Hematopoietic multipotent progenitor cell treated with erythropoietin and hydrocortisone succinate and interleukin-3 and kit ligand, for 8 days (in vitro differentiated cells): Measurements from ENCODE around the gene JAKMIP1.
"Not testable (repeated sequence)": the region's sequence is repeated elsewhere in the genome, so short reads cannot be mapped to it uniquely, and the experiment has no call there.

Experiments used
- DNase-seq: peaks from one replicate; pipeline ENCODE4 v3.0.0-alpha.2; 2015

Gene JAKMIP1

DNA sequence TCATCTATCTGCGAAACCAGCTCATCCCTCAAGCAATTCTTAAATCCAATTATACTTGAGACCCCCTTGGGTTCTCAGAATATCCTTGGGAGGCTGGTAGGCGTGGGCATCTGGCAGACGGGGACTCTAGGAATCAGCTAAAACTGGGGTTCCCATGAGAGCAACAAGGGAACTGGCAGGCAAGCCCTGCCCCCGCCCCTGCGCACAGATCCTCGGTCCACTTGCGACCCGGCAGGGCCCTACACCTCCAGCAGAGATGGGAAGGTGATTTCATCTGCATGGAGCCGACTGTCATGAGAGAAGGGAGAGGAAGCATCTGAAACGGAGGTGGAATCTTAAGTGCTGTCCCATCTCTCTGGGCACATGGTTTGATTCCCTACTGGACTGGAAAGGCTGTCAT, 172.2 kb downstream of the JAKMIP1 start:
- no peak for DNase-seq

DNA sequence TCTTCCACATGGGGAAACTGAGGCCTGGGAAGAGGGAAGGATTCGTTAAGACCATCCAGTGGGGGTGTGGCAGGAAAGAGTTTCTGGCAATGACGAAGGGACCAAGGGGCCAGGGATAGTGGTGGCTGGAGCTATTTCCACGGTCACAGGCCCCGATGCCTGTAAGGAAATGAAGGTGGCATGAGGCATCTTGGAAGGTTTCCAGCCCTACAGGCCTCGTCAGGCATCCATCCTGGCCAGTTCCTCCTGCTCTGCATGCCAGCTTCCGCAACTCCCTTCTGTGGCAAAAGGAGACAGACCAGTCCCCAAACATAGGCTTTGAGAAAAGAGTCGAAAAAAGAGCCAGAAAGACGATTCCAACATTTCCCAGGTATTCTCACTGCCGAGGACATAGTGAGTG, 173.0 kb downstream of the JAKMIP1 start:
- no peak for DNase-seq

DNA sequence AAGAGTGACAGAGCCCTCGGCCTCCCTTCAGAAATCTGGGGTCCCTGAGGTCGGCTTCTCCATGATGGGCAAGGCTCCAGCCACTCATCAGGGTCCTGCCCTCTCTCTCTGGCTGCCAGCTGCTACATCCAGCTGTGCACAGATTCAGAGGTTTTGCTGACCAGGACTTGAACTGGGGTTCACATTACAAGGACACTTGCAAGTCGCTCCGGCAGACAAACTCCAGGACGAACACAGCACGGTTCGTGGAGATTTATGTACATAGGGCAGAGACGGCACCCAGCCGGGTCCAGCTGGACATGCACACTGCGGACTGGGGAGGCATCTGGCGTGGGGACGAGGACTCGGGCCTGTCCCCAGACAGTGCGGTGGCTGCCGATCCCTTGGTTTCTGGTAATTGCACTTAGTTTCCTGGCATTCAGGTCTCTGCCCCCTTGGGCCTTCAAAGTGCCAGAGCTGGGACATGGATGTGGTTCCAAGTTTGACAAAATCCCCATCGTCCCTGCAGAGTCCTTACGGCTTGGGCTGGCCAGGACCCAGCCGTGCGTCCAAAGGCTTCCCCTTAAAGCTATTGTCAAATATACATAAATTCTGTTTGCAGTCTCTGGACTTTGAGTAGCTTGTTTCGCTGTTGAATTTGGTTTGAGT, 175.9 kb downstream of the JAKMIP1 start:
- no peak for DNase-seq

DNA sequence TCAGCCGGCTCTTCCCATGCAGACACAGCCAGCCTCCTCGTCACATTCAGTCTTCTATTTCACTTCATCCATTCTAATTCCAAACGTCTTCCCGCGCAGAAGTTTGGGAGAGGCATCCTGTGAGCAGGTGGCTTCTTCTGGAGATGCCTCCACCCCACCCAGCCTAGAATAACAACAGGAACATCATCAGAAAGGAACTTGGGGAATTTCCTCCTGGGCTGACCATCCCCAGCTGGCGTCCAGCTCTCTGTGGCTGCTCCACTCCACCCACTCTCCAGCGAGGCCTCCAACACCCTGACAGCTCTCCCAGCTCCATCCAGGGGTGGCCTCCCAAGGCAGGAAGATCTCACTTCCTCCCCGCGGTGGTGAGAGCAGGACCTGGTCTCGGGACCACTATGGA, 176.6 kb downstream of the JAKMIP1 start:
- no peak for DNase-seq

DNA sequence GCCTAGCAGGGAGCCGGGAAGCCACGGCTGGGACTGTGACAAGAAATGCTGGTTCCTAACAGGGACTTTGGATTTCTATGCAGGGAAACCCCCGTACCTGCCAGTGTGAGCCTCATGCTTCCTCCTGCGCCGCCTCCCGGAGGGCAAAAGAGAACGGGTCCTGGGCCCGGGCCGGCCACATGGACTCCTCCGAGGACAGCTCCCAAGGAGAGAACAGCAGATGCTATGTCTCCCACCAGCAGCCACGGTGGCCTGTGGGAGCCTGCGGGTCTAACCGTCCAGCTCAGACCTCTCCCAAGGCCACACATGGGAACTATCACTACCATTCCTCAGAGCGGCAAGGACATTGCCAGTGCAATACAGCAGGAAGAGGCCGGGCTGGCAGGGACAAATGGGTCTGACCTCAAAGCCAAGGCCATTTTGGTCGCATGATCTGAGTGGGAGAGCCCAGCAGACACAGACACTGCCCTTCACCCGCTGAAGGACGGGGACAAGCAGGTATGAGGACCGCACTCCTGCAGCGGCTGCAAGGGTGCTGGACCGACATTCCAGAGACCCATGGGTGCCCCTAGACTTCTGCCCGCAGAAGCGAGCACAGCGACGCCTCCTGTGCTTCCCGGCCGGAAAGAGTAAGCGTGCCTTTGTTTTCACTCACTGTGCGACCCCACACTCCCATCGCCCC, 177.6 kb downstream of the JAKMIP1 start:
- no peak for DNase-seq

DNA sequence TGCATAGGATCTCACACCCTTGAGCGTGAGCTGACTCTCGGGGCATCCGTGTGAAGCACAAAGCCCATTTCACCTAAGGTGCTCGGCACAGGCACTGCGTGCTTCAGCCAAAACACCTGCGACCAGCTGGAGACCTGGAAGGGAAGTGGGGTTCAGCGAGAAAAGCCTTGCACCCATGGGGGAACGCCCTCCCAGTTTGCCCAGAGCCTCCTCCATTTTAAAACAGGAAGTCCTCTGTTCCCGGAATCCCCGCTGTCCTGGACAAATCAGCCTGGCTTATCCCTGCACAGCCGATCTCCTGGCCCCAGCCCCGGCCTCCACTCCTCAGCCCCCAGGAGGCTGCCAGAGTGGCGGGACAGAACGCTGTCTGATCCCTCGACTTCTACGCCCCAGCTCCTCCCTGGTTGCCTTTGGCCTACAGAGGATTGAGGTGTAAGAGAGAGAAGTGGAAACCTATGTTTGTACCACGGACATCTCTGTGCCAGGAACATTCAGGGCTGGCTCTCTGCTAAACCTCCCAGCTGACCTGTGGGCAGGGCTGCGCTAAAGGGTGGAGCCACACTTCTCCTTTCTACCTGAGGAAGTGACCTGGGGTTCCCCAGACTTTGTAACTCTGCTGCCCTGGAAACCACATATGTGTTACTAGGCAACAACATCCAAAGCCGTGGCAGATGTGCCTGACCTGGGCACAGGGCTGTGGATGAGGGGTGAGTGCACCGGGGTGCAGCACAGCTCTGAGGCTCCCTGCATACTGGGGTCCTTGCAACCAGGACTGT, 178.3 kb downstream of the JAKMIP1 start:
- DNase-seq, result no peak

DNA sequence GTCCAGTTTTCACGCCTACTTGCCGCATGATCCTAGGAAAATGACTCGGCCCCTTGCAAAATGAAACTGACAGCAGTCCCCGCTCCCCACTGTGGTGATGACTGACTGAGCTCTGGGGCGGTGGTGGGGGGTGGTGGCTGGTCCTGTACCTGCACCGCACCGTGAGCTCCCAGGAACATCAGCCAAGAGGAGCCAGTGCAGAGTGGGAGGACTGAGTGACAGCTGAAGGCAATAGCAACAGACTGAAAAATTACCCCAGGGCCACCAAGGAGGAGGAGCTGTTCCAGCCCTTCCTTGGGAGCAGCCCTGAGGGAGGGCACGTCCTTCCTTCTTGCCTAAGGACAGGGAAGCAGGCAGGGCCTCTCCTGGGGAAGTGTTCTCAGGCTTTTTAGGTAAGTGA, 179.7 kb downstream of the JAKMIP1 start:
- no peak for DNase-seq

DNA sequence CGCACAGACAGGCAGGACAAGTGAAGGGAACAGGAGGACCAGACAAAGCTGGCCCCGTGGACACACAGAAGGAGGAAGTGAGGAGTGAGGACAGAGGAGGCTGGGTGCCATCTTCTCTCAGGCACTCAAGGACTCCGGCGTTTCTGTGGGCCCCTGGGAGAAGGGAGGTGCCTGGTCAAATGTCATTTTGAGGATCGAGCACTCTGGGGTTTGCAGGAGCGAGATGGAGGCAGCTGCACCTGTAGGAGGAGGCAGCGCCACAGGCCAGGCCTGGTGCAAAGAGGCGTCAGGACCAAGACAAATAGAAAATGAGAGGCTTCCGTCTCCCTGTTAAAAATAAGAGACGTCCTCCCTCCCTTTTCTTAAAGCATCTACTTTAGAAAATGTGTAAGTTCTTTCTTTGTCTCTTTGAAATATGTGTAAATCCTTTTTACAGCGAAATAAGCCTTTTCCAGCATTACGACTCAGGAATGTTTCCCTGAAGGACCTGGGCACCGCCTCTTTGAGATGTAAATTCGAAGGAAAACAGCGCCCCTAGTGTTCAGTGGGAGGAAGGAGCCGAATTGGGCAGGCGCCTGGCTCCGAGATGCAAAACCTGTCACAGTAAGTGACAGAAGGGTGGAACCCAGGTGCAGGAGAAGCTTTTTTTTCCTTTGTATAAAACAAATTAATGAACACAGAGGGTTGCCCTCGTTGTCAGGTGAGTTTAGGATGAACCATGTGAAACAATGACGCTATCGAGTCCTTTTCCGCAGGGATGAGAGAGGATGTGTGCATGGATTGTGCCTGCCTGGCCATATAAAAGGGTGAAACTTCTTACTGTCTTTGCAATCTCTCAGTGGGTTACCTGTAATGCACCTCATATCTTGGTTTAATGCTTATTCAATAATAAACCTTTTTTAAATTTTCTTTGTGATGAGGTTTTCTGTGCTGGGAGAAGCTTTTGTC, 180.8 kb downstream of the JAKMIP1 start:
- DNase-seq, result peak; percentile 43

DNA sequence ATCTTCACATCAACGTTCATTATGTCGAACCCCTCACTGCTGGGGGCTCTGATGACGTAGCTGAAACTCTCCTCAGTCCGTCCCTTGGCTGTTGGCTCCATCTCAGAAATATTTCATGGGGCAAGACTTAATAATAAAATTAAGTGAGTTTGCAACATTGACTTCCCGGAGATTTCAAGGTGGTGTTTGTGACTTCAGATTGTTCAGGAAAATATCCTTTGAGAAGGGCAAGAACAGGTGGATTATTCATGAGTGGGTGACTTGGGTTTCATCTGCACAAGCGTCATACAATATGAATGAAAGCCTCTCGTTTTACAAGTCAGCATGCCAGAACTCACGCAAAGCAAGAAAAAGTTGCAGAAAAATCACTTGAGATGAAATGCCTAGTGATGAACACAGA, 182.0 kb downstream of the JAKMIP1 start, which contains the start of gene C4orf50:
Gene C4orf50 (minus strand): TSS at position 101 of the 400 bp plus-strand sequence.
- no peak for DNase-seq

DNA sequence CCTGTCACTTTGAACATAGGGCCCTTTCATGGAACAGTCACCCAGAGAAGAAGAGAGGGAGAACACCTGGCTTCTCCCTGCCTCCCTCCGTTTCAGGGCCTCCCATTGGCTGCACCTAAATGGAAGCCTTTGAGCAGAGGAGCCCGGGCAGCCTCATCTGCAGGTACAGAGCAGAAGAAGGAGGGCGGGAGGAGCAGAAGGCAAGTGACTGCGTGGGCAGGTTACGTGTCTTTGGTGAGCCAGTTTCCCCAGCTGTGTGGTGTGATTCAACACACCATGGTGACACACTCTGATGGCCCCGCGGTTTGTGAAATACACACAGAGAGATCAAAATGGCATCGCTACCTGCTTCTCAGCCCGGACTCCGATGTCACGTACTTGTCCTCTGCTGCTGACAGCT, 182.5 kb downstream of the JAKMIP1 start:
- DNase-seq, result no peak

DNA sequence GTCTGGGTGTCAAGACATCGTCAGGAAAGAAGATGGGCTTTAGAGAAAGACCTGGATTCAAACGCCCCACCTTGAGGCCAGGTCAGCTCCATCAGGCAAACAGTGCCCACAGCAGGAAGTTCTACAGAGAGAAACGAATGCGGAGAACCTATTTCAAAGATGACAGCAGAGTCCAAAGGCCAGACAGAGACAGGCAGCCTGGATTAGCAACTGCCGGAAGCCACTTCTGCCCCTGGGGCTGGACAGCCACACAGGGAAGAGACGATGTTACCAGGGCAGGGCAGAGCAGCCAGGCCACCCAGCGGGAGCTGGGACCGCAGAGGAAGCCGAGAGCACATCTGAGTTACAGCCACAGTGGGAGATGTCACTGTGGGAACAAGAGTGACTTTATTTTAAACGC, 183.3 kb downstream of the JAKMIP1 start:
- no peak for DNase-seq

DNA sequence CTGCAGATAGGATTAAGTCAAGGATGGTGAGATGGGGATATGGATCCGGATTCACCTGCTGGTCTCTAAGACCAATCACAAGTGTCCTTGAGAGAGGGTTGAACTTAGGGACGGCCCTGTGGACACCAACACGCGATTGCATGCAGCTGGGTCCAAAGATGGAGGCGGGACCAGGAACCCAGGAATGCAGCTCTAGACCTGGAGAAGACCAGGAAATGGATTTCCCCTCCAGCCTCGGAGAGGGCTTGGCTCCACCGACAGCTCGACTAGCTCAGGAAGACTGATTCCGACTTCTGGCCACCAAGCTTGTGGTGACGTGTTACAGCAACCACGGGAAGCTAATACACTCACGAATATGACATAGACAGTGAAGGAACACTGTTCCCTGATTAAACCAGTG, 186.8 kb downstream of the JAKMIP1 start:
- DNase-seq, result no peak

DNA sequence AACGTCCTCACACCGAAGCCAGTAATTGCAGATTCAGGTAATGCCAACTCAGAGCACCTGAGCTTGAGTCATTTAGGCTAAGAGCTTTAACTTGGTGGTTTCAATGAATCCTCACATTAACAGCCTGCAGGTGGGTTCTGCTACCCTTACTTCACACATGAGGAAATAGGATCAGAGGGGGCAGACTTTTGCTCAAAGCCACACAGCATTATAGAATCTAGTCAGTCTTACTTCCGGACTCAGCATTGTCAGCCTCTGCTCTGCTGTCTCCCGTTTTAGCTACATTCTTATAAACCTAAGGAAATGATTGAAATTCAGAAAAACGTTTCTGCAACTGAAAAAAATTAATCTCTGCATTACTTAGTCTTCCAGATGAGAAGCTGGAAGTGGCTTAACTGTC, 188.1 kb downstream of the JAKMIP1 start:
- no peak for DNase-seq

DNA sequence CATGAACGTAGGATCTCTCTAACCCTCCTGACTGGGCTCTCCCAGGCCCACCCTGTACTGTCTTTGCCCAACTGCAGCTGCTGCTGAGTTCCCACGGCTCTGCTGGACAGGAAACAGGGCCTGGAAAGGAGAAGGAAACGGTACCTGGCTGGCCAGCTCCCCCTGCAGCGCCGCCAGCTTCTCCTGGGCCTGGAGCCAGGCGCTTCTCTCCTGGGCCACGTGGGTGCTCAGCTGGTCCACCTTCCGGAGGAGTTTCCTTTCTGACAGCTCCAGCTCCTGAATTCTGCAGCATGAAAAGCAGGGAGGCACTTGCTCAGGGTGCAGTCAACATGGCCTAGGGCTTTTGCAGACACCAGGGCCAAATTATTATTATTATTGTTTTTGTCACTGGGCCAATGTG, 188.7 kb downstream of the JAKMIP1 start:
- no peak for DNase-seq

DNA sequence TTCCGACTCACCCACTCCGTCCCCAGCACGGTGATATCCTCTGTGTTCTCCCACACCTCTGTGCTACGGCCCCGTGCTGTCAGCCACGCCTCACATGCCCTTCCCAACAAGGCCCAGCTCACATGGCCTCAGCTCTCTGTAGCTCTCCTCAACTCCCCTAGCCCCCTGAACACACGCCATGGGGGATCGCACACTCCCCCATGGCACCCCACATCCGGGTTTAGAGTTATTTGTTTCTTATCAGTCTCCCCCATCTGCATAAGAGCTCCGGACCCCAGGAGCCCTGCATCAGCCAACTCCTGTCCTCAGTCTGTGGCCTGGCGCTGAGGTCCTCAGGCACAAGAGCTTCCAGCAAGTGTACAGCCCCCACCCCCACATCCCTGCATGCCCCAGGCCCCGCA, 189.1 kb downstream of the JAKMIP1 start:
- DNase-seq, result no peak

DNA sequence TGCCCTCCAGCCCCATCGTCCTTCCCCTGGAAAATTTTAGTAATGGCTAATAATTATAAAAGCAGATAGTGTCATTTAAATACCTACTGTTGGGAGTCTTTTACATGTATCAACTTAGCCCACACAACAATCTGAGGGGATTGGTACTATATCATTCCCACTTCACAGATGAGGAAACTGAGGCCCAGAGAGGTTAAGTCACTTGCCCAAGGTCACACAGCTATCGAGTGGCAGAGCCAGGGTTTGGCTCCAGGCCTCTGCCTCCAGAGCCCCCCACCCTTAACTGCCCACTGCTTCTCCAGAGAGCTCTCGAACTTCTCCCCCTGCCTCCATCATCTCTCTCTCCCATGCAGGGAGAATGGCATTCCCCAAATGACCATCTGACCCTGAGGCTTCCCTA, 189.6 kb downstream of the JAKMIP1 start:
- no peak for DNase-seq

DNA sequence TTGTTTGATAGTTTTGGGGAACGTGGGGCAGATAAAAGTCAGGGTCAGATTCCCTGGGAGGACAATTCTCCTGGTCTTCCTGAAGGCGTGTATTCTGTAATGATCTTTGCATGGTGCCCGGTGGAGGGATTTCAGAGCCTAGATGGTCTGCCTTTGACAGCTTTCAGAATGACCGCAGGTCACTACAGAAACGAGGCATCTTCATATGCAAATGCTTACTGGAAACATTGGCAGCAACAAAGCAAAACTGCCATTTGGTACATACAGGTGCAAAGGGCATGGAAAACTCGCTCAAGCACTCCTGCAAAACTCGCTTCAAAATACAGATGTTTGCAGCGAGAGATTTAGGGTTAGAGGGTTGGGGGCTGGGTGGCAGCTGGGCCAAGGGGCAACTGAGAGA, 190.9 kb downstream of the JAKMIP1 start:
- no peak for DNase-seq

DNA sequence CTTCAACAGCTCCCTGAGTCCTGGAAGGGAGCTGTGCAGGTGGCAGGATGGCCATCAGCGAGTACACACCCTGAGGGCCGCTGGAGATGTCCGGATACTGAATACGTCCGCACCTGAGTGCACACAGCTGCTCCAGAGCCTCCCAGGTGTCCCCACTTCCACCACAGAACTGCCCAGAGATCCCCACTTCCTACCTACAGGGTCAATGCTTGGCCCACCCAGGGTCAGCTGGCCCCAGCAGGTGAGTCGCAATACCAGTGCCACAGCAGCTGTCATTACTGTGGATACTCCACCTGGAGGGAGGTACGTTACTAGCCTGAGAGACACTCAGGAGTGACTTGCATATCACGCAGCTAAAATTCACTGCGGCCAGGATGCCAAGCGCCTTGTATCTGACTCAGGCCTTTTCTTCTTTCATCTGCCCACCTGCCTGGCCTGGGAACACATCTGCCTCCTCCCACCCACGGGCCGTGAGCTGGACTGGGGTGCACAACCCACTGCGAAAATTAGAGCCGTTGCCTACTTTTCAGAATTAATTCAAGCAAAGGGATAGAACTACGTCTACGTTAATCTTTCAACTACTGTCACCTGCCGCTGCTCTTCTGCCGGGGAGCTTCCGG, 191.5 kb downstream of the JAKMIP1 start:
- DNase-seq, result no peak

DNA sequence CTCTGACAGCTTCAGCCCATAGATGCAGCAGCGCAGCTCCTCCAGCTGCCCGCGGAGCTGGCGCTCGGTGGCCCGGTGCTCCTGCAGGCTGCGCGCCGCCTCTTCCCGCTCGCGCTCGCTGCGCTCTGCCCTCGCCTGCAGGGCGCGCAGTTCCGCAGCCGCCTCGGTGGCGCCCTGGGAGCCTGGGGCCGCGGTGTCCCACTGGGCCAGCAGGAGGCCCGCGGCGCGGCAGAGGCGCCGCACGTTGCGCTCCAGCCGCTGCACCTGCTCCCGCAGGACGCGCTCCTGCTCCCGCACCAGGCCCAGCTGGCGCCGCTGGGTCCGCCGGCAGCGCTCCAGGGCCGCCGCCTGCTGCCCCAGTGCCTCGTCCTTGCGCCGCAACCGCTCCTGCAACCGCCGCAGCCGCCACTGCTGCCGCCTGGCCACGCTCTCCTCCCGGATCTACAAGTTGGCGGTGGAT, 192.2 kb downstream of the JAKMIP1 start:
- no peak for DNase-seq

DNA sequence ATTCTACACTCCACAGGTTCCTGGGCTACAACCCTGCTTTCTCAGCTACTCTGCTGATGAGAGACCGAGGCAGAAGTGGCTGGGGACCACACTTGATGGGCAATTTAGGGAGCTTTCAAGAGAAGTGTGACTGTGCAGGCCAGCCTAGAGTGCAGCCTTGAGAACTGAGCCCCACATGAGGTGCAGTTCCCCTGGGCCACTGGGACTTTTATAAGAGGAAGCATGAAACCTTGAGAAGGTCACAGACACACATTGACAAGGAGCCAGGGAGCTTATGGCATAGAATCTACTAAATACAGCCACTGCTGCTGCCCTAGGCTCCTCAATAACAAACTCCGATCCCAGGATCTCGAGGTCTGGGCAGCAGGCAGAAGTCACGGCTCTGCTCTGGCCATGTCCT, 195.2 kb downstream of the JAKMIP1 start:
- DNase-seq, result no peak

DNA sequence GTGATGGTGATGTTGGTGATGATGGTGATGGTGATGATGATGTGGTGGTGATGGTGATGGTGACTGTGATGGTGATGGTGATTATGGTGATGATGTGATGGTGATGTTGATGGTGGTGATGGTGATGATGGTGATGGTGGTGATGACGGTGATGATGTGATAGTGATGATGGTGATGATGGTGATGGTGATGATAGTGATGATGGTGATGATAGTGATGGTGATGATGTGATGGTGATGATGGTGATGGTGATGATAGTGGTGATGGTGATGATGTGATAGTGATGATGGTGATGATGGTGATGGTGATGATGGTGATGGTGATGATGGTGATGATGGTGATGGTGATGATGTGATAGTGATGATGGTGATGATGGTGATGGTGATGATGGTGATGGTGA, 196.9 kb downstream of the JAKMIP1 start:
- DNase-seq, result not testable (repeated sequence)

DNA sequence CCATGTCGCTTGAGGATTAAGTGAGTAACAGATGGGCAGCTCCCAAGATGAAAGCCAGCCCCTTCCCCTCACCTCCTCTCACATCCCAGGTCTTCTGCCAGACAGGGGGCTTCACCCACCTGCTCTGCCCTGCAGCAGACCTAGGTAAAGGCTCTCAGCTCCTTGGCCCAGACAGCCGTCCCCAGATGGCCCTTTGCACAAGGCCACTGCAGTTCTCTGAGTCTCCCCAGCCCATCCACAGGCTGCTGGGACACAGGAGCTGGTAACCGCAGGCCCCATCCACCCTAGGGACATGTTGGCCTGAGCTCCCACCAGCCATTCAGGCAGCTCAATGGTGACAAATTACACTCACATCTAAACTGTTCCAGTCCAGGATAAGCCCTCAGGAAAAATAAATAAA, 197.4 kb downstream of the JAKMIP1 start:
- DNase-seq, result no peak

DNA sequence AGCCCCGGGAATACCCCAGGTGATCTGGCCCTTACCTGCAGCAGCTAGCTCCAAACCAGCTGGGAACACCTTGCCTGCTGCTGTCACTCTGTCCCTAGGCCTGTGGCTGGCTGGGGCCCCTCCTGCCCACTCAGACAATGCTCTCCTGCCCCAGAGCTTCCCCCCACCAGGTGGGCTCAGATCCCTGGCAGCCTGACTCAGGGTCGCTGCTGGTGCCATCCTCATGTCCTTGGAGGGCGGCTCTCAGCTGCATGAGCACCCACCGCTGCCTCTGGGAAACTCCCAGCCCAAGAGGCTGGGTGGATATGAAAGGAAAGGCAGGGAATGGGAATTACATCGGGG, 197.9 kb downstream of the JAKMIP1 start:
- no peak for DNase-seq
